ENCODE data around the gene RBBP8NL. TPM values are rescaled to one million over a fixed set of nuclear protein-coding genes. Genes with fewer than 3 reads are reported as not detected.

The RBBP8NL gene
- total and polyA plus RNA-seq, 2 of the 8 experiments (the other 6 are each of a cell fraction or from before 2014, with no cell fraction given), result 0.43 to 0.48 TPM

GRCh38 chr20:62472941-62473585 is 45.7 kb upstream of the RBBP8NL start:
- H3K27me3 ChIP-seq (replicated peaks in 1 of 4; ENCODE audit: control insufficient read depth in 3 of 4, extremely low read depth in 1 of 4, insufficient read depth in 3 of 4, low read length in 3 of 4), result peaks cover 44 to 56% (median 54%) of the 10 kb centered on the region in 4 experiments
- CTCF ChIA-PET (ENCODE audit: partially characterized antibody), result interaction anchor here (0.6 to 1.7 kb wide), 5 partner anchors 26 to 477 kb away, joined by 3 to 4 read pairs (median 3); no protein-coding TSS in a partner anchor
- TF ChIP-seq RNF2 (IDR thresholded peaks at IDR 0.05; ENCODE audit: borderline replicate concordance, low read depth, low read length, missing control alignments, poor library complexity, severe bottlenecking) (no peak), USF2 (IDR thresholded peaks at IDR 0.05; ENCODE audit: low read length) (no peak), SUZ12 (IDR thresholded peaks at IDR 0.05; ENCODE audit: low read length) (no peak), CBX8 (IDR thresholded peaks at IDR 0.05; ENCODE audit: borderline replicate concordance, low read depth, low read length) (no peak)

More at GRCh38 chr20:62472941-62473585, 45.7 kb upstream of the RBBP8NL start:
- H3K79me2 ChIP-seq (ENCODE audit: control insufficient read depth in 1 of 2, insufficient read depth in 2 of 2, low read length in 2 of 2), result no peaks in the 10 kb centered on the region
- WGBS, 2 experiments (ENCODE audit: extremely low coverage in 1 of 2, insufficient coverage in 1 of 2, insufficient read length in 1 of 2, insufficient replicate concordance in 2 of 2, low coverage in 1 of 2, low lambda C conversion rate in 2 of 2, missing lambda C conversion rate in 1 of 2), result 78% methylated on average over 25 of the region's 30 CpGs; no CpG with 5 or more reads in 1 of the 2 experiments
- peaks cover 21% of the 10 kb centered on the region; the same call in 1 of the 2 replicates for H3K23me2 ChIP-seq (ENCODE audit: low read depth, low read length)
- H4K5ac ChIP-seq (ENCODE audit: insufficient read length, low read depth, low read length), result no peak overlapping the region
- peak overlapping the region; percentile 48; the same call in 1 of the 2 replicates for H2AK5ac ChIP-seq (ENCODE audit: low read depth, low read length)
- no peaks in the 10 kb centered on the region for H3K79me1 ChIP-seq (ENCODE audit: low read depth, low read length)
- 0 out of 4 replicates have a peak overlapping the region, but pooled peaks of 1 of the 2 experiments have one; percentile 69 for H3K4me2 ChIP-seq (ENCODE audit: insufficient read depth in 1 of 2, low read depth in 2 of 2, low read length in 2 of 2)
- H3K56ac ChIP-seq (replicated peaks; ENCODE audit: insufficient read length, low read depth, low read length), result no peak overlapping the region
- no peak overlapping the region for H4K91ac ChIP-seq (replicated peaks; ENCODE audit: insufficient read length, low read length)
- no peak overlapping the region for H3K4ac ChIP-seq (replicated peaks; ENCODE audit: insufficient read length, low read depth, low read length)
- POLR2A ChIA-PET (ENCODE audit: partially characterized antibody), result no interaction called here
- H4K20me1 ChIP-seq (replicated peaks in 1 of 2; ENCODE audit: control insufficient read depth in 1 of 2, insufficient read depth in 2 of 2, low read length in 2 of 2), result peaks cover 0 to 3% of the 10 kb centered on the region in 2 experiments
- H4K8ac ChIP-seq (ENCODE audit: extremely low read depth, insufficient read depth, low read length), result no peak overlapping the region; the same call in 1 of the 2 replicates
- H3K9me3 ChIP-seq (ENCODE audit: insufficient read depth in 2 of 2, low read depth in 1 of 2, low read length in 1 of 2), result no peaks in the 10 kb centered on the region
- 0 out of 2 replicates have a peak overlapping the region, but pooled peaks have one; percentile 12 for H2BK15ac ChIP-seq (ENCODE audit: low read length)
- no peak for FAIRE-seq
- H2BK12ac ChIP-seq (ENCODE audit: low read depth, low read length), result no peak overlapping the region
- no peak overlapping the region for H3K18ac ChIP-seq (ENCODE audit: extremely low read depth, low read length)
- H3K14ac ChIP-seq (ENCODE audit: insufficient read length), result no peak overlapping the region
- H3K23ac ChIP-seq (ENCODE audit: insufficient read length), result no peak overlapping the region
- no peak overlapping the region for H3K9ac ChIP-seq (replicated peaks in 1 of 4; ENCODE audit: extremely low read depth in 1 of 4, low read depth in 3 of 4, low read length in 3 of 4)
- H3K36me3 ChIP-seq (ENCODE audit: control insufficient read depth in 2 of 4, insufficient read depth in 4 of 4, low read length in 3 of 4), result peaks cover 0 to 7% (median 0%) of the 10 kb centered on the region in 4 experiments; a peak in 1 of 8 replicates
- H2BK5ac ChIP-seq (ENCODE audit: low read depth, low read length), result no peak overlapping the region
- no peak overlapping the region for H2BK120ac ChIP-seq (replicated peaks; ENCODE audit: low read depth, low read length)
- no peak overlapping the region for H2BK20ac ChIP-seq (ENCODE audit: low read length)
- no peak overlapping the region for H3K4me3 ChIP-seq (ENCODE audit: extremely low read depth in 1 of 4, insufficient read depth in 2 of 4, low read depth in 3 of 4, low read length in 4 of 4)
- no peak overlapping the region for H2AFZ ChIP-seq (ENCODE audit: low read length)
- H3K27ac ChIP-seq (ENCODE audit: low read depth, low read length), result no peak overlapping the region
- DNase-seq (ENCODE audit: low read depth in 1 of 2, low spot score in 2 of 2), result no peak
- peaks cover 0 to 15% (median 9%) of the 10 kb centered on the region in 4 experiments; a peak in 6 of 7 replicates for H3K4me1 ChIP-seq (replicated peaks in 1 of 4; ENCODE audit: control insufficient read depth in 3 of 4, insufficient read depth in 4 of 4, low read length in 3 of 4)

Data from H1 (cell line).